Upper lobe of left lung (tissue), 6 donors: ENCODE results near the gene DCDC2C. TPM values are rescaled to one million over a fixed set of nuclear protein-coding genes. Genes with fewer than 3 reads are reported as not detected.

Experiments
- ATAC-seq, 2 donors: fragments of 200-7000 bp; cut with Tn5 transposase; one replicate each; pipeline ENCODE4 v1.9.1; 2022; ENCODE audit warnings: mild to moderate bottlenecking in 2 of 2, moderate library complexity in 2 of 2; ENCODE audit not compliant: low FRiP score in 2 of 2
- DNase-seq, 2 donors: peaks; one replicate each; pipeline ENCODE4 v3.0.0-alpha.2; 2019 to 2020
- H3K27ac ChIP-seq, 4 donors: fragments of 200-600 bp; sonication (generic); one replicate each; pipeline ENCODE4 v1.5.1; 2016 to 2019
- H3K27me3 ChIP-seq, 4 donors: fragments of 200-600 bp; sonication (generic); one replicate each; pipeline ENCODE4 v1.5.1; 2017 to 2019
- H3K36me3 ChIP-seq, 4 donors: fragments of 200-600 bp; sonication (generic); one replicate each; pipeline ENCODE4 v1.5.1; 2016 to 2019
- H3K4me1 ChIP-seq, 4 donors: fragments of 200-600 bp; sonication (generic); one replicate each; pipeline ENCODE4 v1.5.1; 2018 to 2019
- H3K4me3 ChIP-seq, 4 donors: fragments of 200-600 bp; sonication (generic); one replicate each; pipeline ENCODE4 v1.5.1; 2017 to 2019; ENCODE audit warnings: mild to moderate bottlenecking in 2 of 4, moderate library complexity in 1 of 4
- H3K9me3 ChIP-seq, 4 donors: fragments of 200-600 bp; sonication (generic); one replicate each; pipeline ENCODE4 v1.5.1; 2018 to 2019
- EP300 ChIP-seq, 4 donors: sonication (generic); formaldehyde crosslinking; IDR thresholded peaks; one replicate each; pipeline ENCODE4 v1.5.1; 2017; ENCODE audit warnings: antibody characterized with exemption in 4 of 4, control low read depth in 2 of 4
- POLR2A ChIP-seq, 4 donors: fragments of 450-650 bp; IDR thresholded peaks; one replicate each; pipeline ENCODE4 v1.5.1; 2016 to 2017; ENCODE audit warnings: antibody characterized with exemption in 4 of 4, mild to moderate bottlenecking in 2 of 4
- POLR2AphosphoS5 ChIP-seq, 2 donors: sonication (generic); formaldehyde crosslinking; IDR thresholded peaks; one replicate each; pipeline ENCODE4 v1.5.1; 2017; ENCODE audit warnings: antibody characterized with exemption in 2 of 2
- WGBS, 2 donors: methylation state at CpG; one replicate each; pipeline ENCODE4 v1.1.5; 2017 to 2018; 5-methylcytosine and 5-hydroxymethylcytosine counted together
- total RNA-seq, 6 donors: library from RNA; depleted of rRNA in 4 of 6; stranded (reverse); fragments of >200 nt in 4 of 6; gene quantifications; one replicate each; pipeline versions ENCODE4 v1.1.0 to v1.2.1, GENCODE V29; 2016 to 2021
- TF ChIP-seq, protein P1 (sequence below), 6 experiments: fragments of 450-650 bp in 4 of 6; fragments of 200-600 bp in 2 of 6; sonication (generic) in 2 of 6; IDR thresholded peaks; one replicate each; pipeline ENCODE4 v1.5.1; 2016 to 2019; ENCODE audit warnings: antibody characterized with exemption in 6 of 6
- donor health status: DM: no; HTN: no; CAD: no; lungs with moderate emphysema.
- donor health status: DM: no; HTN: yes; CAD: no; lungs with severe emphysema.

Gene DCDC2C
- total RNA-seq, 6 donors from 2014 or later, result not detected

- no peaks in the 10 kb centered on the region for H3K36me3 ChIP-seq
- no peaks in the 10 kb centered on the region for H3K9me3 ChIP-seq
- H3K4me1 ChIP-seq, result no peaks in the 10 kb centered on the region
- WGBS, 2 donors, result 74 to 87% methylated on average over 6 of the region's 6 CpGs
- peaks cover 0 to 6% (median 0%) of the 10 kb centered on the region in 4 donors for H3K27me3 ChIP-seq
- ATAC-seq, result no peak
- H3K27ac ChIP-seq, result no peak overlapping the region
- TF ChIP-seq EP300 (IDR thresholded peaks at IDR 0.05), result no peak
- TF ChIP-seq POLR2A (IDR thresholded peaks at IDR 0.05), result no peak
- TF ChIP-seq POLR2AphosphoS5 (IDR thresholded peaks at IDR 0.05), result no peak
- TF ChIP-seq, protein P1, sequence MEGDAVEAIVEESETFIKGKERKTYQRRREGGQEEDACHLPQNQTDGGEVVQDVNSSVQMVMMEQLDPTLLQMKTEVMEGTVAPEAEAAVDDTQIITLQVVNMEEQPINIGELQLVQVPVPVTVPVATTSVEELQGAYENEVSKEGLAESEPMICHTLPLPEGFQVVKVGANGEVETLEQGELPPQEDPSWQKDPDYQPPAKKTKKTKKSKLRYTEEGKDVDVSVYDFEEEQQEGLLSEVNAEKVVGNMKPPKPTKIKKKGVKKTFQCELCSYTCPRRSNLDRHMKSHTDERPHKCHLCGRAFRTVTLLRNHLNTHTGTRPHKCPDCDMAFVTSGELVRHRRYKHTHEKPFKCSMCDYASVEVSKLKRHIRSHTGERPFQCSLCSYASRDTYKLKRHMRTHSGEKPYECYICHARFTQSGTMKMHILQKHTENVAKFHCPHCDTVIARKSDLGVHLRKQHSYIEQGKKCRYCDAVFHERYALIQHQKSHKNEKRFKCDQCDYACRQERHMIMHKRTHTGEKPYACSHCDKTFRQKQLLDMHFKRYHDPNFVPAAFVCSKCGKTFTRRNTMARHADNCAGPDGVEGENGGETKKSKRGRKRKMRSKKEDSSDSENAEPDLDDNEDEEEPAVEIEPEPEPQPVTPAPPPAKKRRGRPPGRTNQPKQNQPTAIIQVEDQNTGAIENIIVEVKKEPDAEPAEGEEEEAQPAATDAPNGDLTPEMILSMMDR (IDR thresholded peaks at IDR 0.05), result no peak
- no peak for DNase-seq
- H3K4me3 ChIP-seq, result no peak overlapping the region
Measured at GRCh38 chr2:3709225-3709624, 5.8 kb downstream of the DCDC2C start.

- ATAC-seq (no peak), DNase-seq (no peak)
- WGBS, 2 donors, result 45 to 59% methylated on average over 3 of the region's 3 CpGs
- Histone ChIP-seq H3K27ac (no peak overlapping the region), H3K9me3 (no peaks in the 10 kb centered on the region), H3K4me3 (no peak overlapping the region), H3K27me3 (no peaks in the 10 kb centered on the region), H3K36me3 (no peaks in the 10 kb centered on the region), H3K4me1 (no peaks in the 10 kb centered on the region)
- TF ChIP-seq POLR2A (IDR thresholded peaks at IDR 0.05) (no peak), POLR2AphosphoS5 (IDR thresholded peaks at IDR 0.05) (no peak), EP300 (IDR thresholded peaks at IDR 0.05) (no peak)
- TF ChIP-seq, protein P1 (IDR thresholded peaks at IDR 0.05), result no peak
Measured at GRCh38 chr2:3712424-3712823, 9.0 kb downstream of the DCDC2C start.

DNA sequence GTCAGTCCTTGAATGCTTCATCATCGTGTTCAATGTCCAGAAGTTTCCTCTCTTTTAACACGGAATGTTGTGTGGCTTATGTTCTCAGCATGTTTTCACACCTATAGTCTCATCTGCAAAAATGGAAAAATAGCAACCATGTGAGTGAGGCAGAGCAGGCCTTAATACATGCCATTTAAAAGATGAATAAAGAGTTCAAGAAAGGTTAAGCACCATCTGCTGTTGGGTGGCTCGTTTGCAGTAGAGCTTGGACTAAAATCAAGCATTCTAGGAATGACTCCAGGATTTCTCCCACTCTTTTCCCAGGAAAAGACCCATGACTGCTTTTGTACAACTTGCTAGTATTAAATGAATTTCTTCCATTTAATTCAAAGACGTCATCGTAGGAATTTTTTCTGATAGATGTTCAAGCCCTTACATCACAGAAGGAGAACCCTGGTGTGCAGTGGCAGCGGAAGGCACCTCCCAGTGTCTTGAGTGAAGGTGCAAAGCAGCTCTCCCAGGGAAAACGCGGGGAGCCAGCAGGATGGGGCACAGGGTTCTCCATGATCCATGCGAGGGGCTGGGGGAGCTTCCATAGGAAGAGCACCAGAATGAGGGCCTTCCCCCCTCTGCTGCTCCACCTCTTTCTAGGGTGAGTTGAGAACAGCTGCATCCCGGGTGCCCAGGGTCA is 9.6 kb downstream of the DCDC2C start:
- H3K4me1 ChIP-seq, result no peaks in the 10 kb centered on the region
- no peak overlapping the region for H3K4me3 ChIP-seq
- ATAC-seq, result peak; percentile 17 to 24
- no peak overlapping the region for H3K27ac ChIP-seq
- H3K27me3 ChIP-seq, result no peaks in the 10 kb centered on the region
- TF ChIP-seq POLR2AphosphoS5 (IDR thresholded peaks at IDR 0.05), result no peak
- TF ChIP-seq, protein P1 (IDR thresholded peaks at IDR 0.05), result no peak
- TF ChIP-seq EP300 (IDR thresholded peaks at IDR 0.05), result no peak
- TF ChIP-seq POLR2A (IDR thresholded peaks at IDR 0.05), result no peak
- DNase-seq, result no peak
- WGBS, 2 donors, result 65 to 74% methylated on average over 9 to 10 of the region's 10 CpGs
- H3K9me3 ChIP-seq, result no peaks in the 10 kb centered on the region
- no peaks in the 10 kb centered on the region for H3K36me3 ChIP-seq

DNA sequence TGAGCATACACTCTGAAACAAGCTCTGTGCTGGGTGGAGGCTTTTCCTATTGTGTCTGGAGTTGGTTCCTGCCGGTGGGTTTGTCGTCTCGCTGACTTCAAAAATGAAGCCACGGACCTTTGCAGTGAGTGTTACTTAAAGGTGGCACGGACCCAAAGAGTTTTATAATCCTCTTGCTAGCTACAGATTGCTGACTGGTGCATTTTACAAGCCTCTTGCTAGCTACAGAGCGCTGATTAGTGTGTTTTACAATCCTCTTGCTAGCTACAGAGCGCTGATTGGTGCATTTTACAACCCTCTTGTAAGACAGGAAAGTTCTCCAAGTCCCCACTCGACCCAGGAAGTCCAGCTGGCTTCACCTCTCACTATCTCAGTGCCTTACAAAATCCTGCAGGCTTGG is 15.3 kb downstream of the DCDC2C start:
- H3K27me3 ChIP-seq, result no peaks in the 10 kb centered on the region
- TF ChIP-seq, protein P1 (IDR thresholded peaks at IDR 0.05), result no peak
- TF ChIP-seq EP300 (IDR thresholded peaks at IDR 0.05) (no peak), POLR2A (IDR thresholded peaks at IDR 0.05) (no peak), POLR2AphosphoS5 (IDR thresholded peaks at IDR 0.05) (no peak)
- no peaks in the 10 kb centered on the region for H3K4me1 ChIP-seq
- ATAC-seq, result no peak
- H3K4me3 ChIP-seq, result no peak overlapping the region
- 75 to 89% methylated on average over 8 of the region's 8 CpGs for WGBS, 2 donors
- DNase-seq, result no peak
- no peak overlapping the region for H3K27ac ChIP-seq
- H3K9me3 ChIP-seq, result no peaks in the 10 kb centered on the region
- no peaks in the 10 kb centered on the region for H3K36me3 ChIP-seq

DNA sequence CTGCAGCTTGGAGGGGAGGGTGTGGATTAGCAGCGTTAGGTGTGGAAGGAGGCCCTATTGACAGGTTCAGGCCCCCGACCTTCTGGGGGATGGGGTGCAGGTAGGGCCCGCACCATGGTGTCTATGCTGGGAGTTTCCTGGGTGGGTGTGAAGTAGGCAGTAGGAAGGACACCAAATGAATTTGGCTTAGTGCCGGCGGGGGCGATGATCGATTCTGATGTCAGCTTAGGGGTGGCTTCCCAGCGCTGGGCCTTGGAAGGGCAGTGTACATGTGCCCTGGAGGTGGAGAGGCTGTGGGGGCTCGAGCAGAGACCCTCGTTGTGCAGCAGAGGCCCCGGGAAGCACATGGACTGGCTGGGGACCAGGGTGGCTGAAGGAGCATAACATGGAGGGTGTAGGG is 21.6 kb downstream of the DCDC2C start:
- Histone ChIP-seq H3K9me3 (no peaks in the 10 kb centered on the region), H3K4me3 (no peak overlapping the region), H3K27ac (no peak overlapping the region), H3K27me3 (no peaks in the 10 kb centered on the region), H3K4me1 (peaks cover 0 to 3% (median 0%) of the 10 kb centered on the region in 4 donors), H3K36me3 (no peaks in the 10 kb centered on the region)
- DNase-seq, result peak in 1 of 2 donors; percentile 15
- no peak for TF ChIP-seq POLR2A (IDR thresholded peaks at IDR 0.05)
- TF ChIP-seq EP300 (IDR thresholded peaks at IDR 0.05), result no peak
- TF ChIP-seq, protein P1 (IDR thresholded peaks at IDR 0.05), result no peak
- TF ChIP-seq POLR2AphosphoS5 (IDR thresholded peaks at IDR 0.05), result no peak
- 74 to 88% methylated on average over 11 of the region's 11 CpGs for WGBS, 2 donors
- ATAC-seq, result no peak
